Common myeloid progenitor, CD34-positive (primary cell): ENCODE measurements around the gene SHC4.

Experiments
- CTCF ChIA-PET: fragments of 350-600 bp; sonication (Branson Sonifier 250); formaldehyde crosslinking; loops from one replicate; lab custom pipeline; 2021; ENCODE audit warnings: antibody characterized with exemption; lab: Charles Lee
- POLR2A ChIA-PET: fragments of 350-600 bp; sonication (Branson Sonifier 250); formaldehyde crosslinking; loops from one replicate; lab custom pipeline; 2021; ENCODE audit warnings: antibody characterized with exemption; lab: Charles Lee
- DNase-seq, 3 donors: peaks; one replicate each; pipeline versions ENCODE4 v3.0.0 to v3.0.0-alpha.2; 2013
- H3K27ac ChIP-seq, 2 experiments: 1 replicate in 1 of 2; 2 replicates in 1 of 2; pipeline ENCODE4 v1.7.0; 2013; ENCODE audit warnings: inconsistent platforms in 2 of 2, low read length in 2 of 2, mild to moderate bottlenecking in 2 of 2, low read depth in 1 of 2, moderate library complexity in 1 of 2; ENCODE audit not compliant: severe bottlenecking in 2 of 2, insufficient read depth in 1 of 2, poor library complexity in 1 of 2
- H3K27me3 ChIP-seq, 5 experiments: replicated peaks in 2 of 5; 1 replicate in 3 of 5; 2 replicates in 2 of 5; pipeline versions ENCODE4 v1.6.1 to v1.7.0; 2013; ENCODE audit warnings: low read length in 4 of 5, mild to moderate bottlenecking in 2 of 5, moderate library complexity in 2 of 5, inconsistent platforms in 1 of 5; ENCODE audit not compliant: insufficient read depth in 5 of 5, control insufficient read depth in 4 of 5
- H3K36me3 ChIP-seq, 4 experiments: 1 replicate in 2 of 4; 2 replicates in 2 of 4; pipeline versions ENCODE4 v1.6.1 to v1.7.0; 2013; ENCODE audit warnings: low read length in 3 of 4, control low read depth in 1 of 4, mild to moderate bottlenecking in 1 of 4; ENCODE audit not compliant: control insufficient read depth in 4 of 4, insufficient read depth in 4 of 4
- H3K4me1 ChIP-seq, 4 experiments: 1 replicate in 3 of 4; 2 replicates in 1 of 4; pipeline versions ENCODE4 v1.6.1 to v1.7.1; 2013; ENCODE audit warnings: low read length in 3 of 4, mild to moderate bottlenecking in 3 of 4, control low read depth in 1 of 4, inconsistent platforms in 1 of 4, moderate library complexity in 1 of 4; ENCODE audit not compliant: control insufficient read depth in 4 of 4, insufficient read depth in 4 of 4; ENCODE audit errors: control extremely low read depth in 1 of 4
- H3K4me3 ChIP-seq, 7 experiments: 1 replicate in 4 of 7; 2 replicates in 3 of 7; pipeline versions ENCODE4 v1.5.1 to v1.7.0; 2013; ENCODE audit warnings: mild to moderate bottlenecking in 7 of 7, low read length in 6 of 7, moderate library complexity in 6 of 7, inconsistent platforms in 2 of 7, low read depth in 2 of 7, control low read depth in 1 of 7; ENCODE audit not compliant: insufficient read depth in 4 of 7, control insufficient read depth in 1 of 7; ENCODE audit errors: extremely low read depth in 1 of 7
- H3K9me3 ChIP-seq, 5 experiments: 1 replicate in 4 of 5; 2 replicates in 1 of 5; pipeline versions ENCODE4 v1.6.1 to v1.7.1; 2013; ENCODE audit warnings: low read length in 4 of 5, mild to moderate bottlenecking in 2 of 5, inconsistent platforms in 1 of 5, low read depth in 1 of 5, moderate library complexity in 1 of 5; ENCODE audit not compliant: control insufficient read depth in 4 of 5, insufficient read depth in 2 of 5; ENCODE audit errors: control extremely low read depth in 1 of 5
- WGBS: methylation state at CpG from one replicate; pipeline ENCODE4 v1.1.5; 2013; ENCODE audit not compliant: insufficient coverage; 5-methylcytosine and 5-hydroxymethylcytosine counted together

Gene SHC4

DNA sequence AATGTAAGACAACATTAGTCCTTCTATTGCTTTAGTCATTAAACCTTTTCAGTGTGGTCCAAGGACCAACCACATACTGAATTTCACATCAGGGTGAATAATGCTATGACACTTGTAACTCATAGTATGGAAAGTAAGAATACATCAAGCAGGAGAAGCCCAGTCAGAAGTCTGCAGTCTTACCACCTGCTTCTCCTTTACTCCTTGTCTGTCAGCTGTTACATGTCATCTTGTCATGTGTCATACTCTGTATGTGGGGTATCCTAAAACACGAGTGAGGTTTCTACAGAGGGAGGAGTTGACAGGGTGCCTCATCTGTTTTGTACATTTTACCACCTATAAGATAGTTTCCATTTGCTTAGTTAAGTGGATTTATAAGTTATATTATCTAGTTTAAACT lies 118.6 kb downstream of the SHC4 start:
- H3K4me1 ChIP-seq: no peaks in the 10 kb centered on the region
- H3K4me3 ChIP-seq: no peak overlapping the region
- no peaks in the 10 kb centered on the region for H3K36me3 ChIP-seq
- no peak overlapping the region for H3K27ac ChIP-seq
- H3K27me3 ChIP-seq: no peaks in the 10 kb centered on the region
- no peak for DNase-seq
- CTCF ChIA-PET: no interaction called here
- no CpG with 5 or more reads among the region's 1 CpG for WGBS
- H3K9me3 ChIP-seq: no peaks in the 10 kb centered on the region
- POLR2A ChIA-PET: no interaction called here

DNA sequence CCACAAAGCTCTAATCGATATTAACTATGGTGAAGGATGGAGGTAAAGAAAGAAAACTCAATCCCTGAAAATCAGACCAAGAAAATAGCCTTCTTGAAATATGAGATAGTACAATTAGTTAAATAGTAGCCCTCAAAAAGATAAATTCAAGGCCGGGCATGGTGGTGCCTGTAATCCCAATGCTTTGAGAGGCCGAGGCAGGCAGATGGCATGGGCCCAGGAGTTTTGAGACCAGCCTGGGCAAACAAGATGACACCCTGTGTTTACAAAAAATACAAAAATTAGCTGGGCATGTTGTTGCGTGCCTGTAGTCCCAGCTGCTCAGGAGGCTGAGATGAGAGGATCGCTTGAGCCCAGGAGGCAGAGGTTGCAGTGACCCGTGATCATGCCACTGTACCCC lies 121.2 kb downstream of the SHC4 start:
- no peaks in the 10 kb centered on the region for H3K9me3 ChIP-seq
- WGBS: 96% methylated on average over 5 of the region's 6 CpGs
- ChIA-PET CTCF (no interaction called here), POLR2A (no interaction called here)
- H3K27me3 ChIP-seq: no peaks in the 10 kb centered on the region
- DNase-seq: no peak
- H3K4me1 ChIP-seq: no peaks in the 10 kb centered on the region
- H3K36me3 ChIP-seq: no peaks in the 10 kb centered on the region
- no peak overlapping the region for H3K27ac ChIP-seq
- no peak overlapping the region for H3K4me3 ChIP-seq

DNA sequence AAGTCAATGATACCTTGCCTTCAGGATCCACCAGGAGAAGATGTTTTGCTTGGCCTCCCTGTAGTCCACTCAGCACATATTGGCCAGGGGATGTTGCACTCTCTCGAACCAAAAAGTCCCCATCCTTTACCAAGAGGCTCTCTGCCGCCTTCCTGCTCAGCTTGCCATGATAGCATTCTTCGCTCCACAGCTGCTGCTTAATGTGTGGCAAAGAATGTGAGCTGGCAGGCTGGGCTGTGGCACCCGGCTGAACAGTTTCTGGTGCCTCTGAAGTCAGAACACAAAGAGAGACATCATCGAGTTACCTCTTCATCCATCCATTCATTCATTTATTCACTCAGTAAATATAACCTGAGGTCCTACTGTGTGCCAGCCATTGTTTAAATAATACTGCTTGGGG lies 129.0 kb downstream of the SHC4 start:
- no peak overlapping the region for H3K4me3 ChIP-seq
- no peaks in the 10 kb centered on the region for H3K36me3 ChIP-seq
- H3K27ac ChIP-seq: no peak overlapping the region
- POLR2A ChIA-PET: no interaction called here
- DNase-seq: no peak
- no peaks in the 10 kb centered on the region for H3K4me1 ChIP-seq
- CTCF ChIA-PET: interaction anchor here (0.8 kb wide), 1 partner anchor 11 kb away, joined by 3 read pairs; no protein-coding TSS in a partner anchor
- 80% methylated on average over 4 of the region's 5 CpGs for WGBS
- peaks cover 0 to 19% (median 3%) of the 10 kb centered on the region in 5 experiments for H3K9me3 ChIP-seq
- H3K27me3 ChIP-seq: no peaks in the 10 kb centered on the region

DNA sequence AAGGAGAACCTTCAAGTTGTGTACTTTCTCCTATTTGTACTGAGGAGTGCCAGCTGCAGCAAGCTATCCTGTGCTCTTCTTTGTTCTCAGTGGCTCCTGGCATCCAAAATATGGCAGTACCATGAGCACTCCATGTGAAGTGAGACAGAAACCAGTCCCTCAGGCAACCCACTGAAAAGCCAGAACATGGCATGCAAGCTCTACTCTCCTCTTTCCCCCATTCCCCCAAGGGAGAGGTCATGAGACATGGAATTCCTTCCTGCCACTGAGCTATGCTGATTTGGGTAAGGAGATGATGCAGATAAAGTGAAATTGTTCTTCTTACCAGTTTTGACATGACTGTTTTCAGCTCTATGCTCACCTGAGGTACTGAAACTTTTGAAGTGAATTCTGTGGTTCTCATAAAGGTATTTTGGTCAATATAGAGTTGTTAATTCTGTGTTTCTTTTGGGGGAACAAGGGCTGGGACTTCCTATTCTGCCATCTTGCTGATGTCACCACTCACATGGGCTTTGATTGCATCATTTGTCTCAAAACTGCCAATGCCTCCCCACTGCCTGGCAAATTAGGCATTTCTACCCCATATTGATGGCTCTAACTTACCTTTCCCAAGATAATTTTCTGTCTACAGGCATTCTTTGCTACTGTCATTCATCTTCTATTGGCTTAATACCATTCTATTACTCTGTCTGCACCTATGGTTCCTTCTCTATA lies 130.0 kb downstream of the SHC4 start:
- ChIA-PET CTCF (no interaction called here), POLR2A (no interaction called here)
- no peak overlapping the region for H3K4me3 ChIP-seq
- H3K36me3 ChIP-seq: no peaks in the 10 kb centered on the region
- H3K27ac ChIP-seq: no peak overlapping the region
- peaks cover 0 to 19% (median 3%) of the 10 kb centered on the region in 5 experiments for H3K9me3 ChIP-seq
- H3K4me1 ChIP-seq: peaks cover 0 to 3% (median 0%) of the 10 kb centered on the region in 4 experiments
- no peaks in the 10 kb centered on the region for H3K27me3 ChIP-seq
- no peak for DNase-seq

DNA sequence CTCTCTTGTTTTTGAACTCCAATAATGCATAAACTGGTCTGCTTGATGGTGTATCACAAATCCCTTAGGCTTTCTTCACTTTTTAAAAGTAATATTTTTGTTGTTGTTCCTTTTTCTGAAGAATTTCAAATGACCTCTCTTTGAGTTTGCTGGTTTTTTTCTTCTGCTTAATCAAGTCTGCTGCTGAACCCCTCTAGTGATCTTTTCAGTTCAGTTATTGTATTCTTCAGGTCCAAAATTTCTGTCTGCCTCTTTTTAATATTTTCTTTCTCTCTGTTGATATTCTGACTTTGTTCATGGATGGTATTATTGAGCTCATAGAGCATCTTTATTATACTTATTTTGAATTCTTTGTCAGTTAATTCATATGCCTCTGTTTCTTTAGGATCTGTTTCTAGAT lies 131.1 kb downstream of the SHC4 start:
- Histone ChIP-seq H3K27ac (no peak overlapping the region), H3K4me1 (peaks cover 0 to 10% (median 0%) of the 10 kb centered on the region in 4 experiments), H3K36me3 (no peaks in the 10 kb centered on the region), H3K9me3 (peaks cover 0 to 19% (median 3%) of the 10 kb centered on the region in 5 experiments), H3K27me3 (no peaks in the 10 kb centered on the region), H3K4me3 (no peak overlapping the region)
- ChIA-PET POLR2A (no interaction called here), CTCF (no interaction called here)
- DNase-seq: no peak

DNA sequence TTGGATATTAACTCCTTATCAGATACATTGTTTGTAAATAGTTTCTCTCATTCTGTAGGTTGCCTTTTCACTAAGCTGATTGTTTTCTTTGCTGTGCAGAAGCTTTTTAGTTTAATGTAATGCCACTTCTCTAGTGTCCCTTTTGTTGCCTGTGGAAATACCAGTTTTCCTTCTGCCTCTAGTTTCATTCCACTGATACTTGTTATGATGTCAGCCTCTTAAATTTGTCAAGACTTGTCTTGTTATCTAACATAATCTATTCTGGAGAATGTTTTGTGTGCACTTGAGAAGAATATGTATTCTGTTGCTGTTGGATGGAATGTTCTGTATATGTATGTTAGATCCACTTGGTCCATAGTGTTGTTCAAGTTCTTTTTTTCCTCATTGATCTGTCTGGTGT lies 134.8 kb downstream of the SHC4 start:
- no peaks in the 10 kb centered on the region for H3K36me3 ChIP-seq
- POLR2A ChIA-PET: no interaction called here
- no peak overlapping the region for H3K4me3 ChIP-seq
- H3K4me1 ChIP-seq: peaks cover 0 to 10% (median 0%) of the 10 kb centered on the region in 4 experiments
- CTCF ChIA-PET: interaction anchor here (1.5 kb wide), 1 partner anchor 9 kb away, joined by 3 read pairs; no protein-coding TSS in a partner anchor
- no peak overlapping the region for H3K27ac ChIP-seq
- peaks cover 0 to 19% (median 3%) of the 10 kb centered on the region in 5 experiments for H3K9me3 ChIP-seq
- no peak for DNase-seq
- H3K27me3 ChIP-seq: no peaks in the 10 kb centered on the region

DNA sequence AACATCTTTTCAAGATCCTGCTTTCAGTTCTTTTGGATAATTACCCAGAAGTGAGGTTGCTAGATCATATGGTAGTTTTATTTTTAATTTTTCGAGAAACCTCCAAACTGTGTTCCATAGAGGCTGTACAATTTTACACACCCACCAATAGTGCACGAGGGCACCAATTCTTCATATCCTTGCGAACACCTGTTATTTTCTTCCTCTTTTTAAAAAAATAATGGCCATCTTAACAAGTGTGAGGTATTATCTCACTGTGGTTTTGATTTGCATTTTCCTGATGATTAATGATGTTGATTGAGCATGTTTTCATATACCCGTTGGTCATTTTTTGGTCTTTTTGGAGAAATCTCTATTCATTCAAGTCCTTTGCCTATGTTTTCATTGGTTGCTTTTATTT lies 135.2 kb downstream of the SHC4 start:
- H3K27ac ChIP-seq: no peak overlapping the region
- peaks cover 0 to 15% (median 1%) of the 10 kb centered on the region in 5 experiments for H3K9me3 ChIP-seq
- no peaks in the 10 kb centered on the region for H3K27me3 ChIP-seq
- peaks cover 0 to 10% (median 0%) of the 10 kb centered on the region in 4 experiments for H3K4me1 ChIP-seq
- CTCF ChIA-PET: no interaction called here
- no peak overlapping the region for H3K4me3 ChIP-seq
- no peaks in the 10 kb centered on the region for H3K36me3 ChIP-seq
- peak; percentile 14 to 67 (median 45) for DNase-seq
- POLR2A ChIA-PET: no interaction called here
- WGBS: 0% methylated on average over 1 of the region's 4 CpGs
